IMR-90 (cell line): Measurements from ENCODE around the gene DYRK2.

Experiments
- CEBPB ChIP-seq: IDR thresholded peaks from 2 replicates; pipeline ENCODE4 v1.6.1; 2012; ENCODE audit warnings: low read depth, low read length, improper control_type of control experiment
- CTCF ChIP-seq: conservative IDR thresholded peaks from 2 replicates; pipeline ENCODE4 v1.5.1; 2012; ENCODE audit warnings: mild to moderate bottlenecking, low read depth, low read length, improper control_type of control experiment
- FOS ChIP-seq: fragments of 150-350 bp; IDR thresholded peaks from 2 replicates; pipeline ENCODE4 v1.6.1; 2016; ENCODE audit warnings: low read depth, low read length
- MAFK ChIP-seq: IDR thresholded peaks from 2 replicates; pipeline ENCODE4 v1.6.1; 2012; ENCODE audit warnings: low read depth, low read length, improper control_type of control experiment
- MAZ ChIP-seq: IDR thresholded peaks from 2 replicates; pipeline ENCODE4 v1.6.1; 2012; ENCODE audit warnings: low read depth, mild to moderate bottlenecking, low read length, improper control_type of control experiment, moderate library complexity, borderline replicate concordance
- MXI1 ChIP-seq: IDR thresholded peaks from 2 replicates; pipeline ENCODE4 v1.6.1; 2012; ENCODE audit warnings: low read depth, mild to moderate bottlenecking, low read length, moderate library complexity, borderline replicate concordance
- NFE2L2 ChIP-seq: fragments of 150-350 bp; IDR thresholded peaks from 2 replicates; pipeline ENCODE4 v1.6.1; 2016; ENCODE audit warnings: low read depth, mild to moderate bottlenecking, low read length
- POLR2A ChIP-seq: IDR thresholded peaks from 2 replicates; pipeline ENCODE4 v1.6.1; 2012; ENCODE audit warnings: mild to moderate bottlenecking, low read depth, low read length
- RAD21 ChIP-seq: IDR thresholded peaks from 2 replicates; pipeline ENCODE4 v1.6.1; 2012; ENCODE audit warnings: low read length, improper control_type of control experiment
- RCOR1 ChIP-seq: IDR thresholded peaks from 2 replicates; pipeline ENCODE4 v1.6.1; 2012; ENCODE audit warnings: mild to moderate bottlenecking, low read length, improper control_type of control experiment; ENCODE audit not compliant: insufficient replicate concordance
- RFX5 ChIP-seq: IDR thresholded peaks from 2 replicates; pipeline ENCODE4 v1.8.0; 2012; ENCODE audit warnings: low read depth, mild to moderate bottlenecking, low read length, moderate library complexity
- SMC3 ChIP-seq: fragments of 150-350 bp; IDR thresholded peaks from 2 replicates; pipeline ENCODE4 v1.6.1; 2016; ENCODE audit warnings: low read depth, mild to moderate bottlenecking, antibody characterized with exemption, low read length, moderate library complexity
- TF ChIP-seq, protein P1 (sequence below): fragments of 150-350 bp; IDR thresholded peaks from 2 replicates; pipeline ENCODE4 v1.6.1; 2017; ENCODE audit warnings: mild to moderate bottlenecking, antibody characterized with exemption, low read length, low read depth

DNA sequence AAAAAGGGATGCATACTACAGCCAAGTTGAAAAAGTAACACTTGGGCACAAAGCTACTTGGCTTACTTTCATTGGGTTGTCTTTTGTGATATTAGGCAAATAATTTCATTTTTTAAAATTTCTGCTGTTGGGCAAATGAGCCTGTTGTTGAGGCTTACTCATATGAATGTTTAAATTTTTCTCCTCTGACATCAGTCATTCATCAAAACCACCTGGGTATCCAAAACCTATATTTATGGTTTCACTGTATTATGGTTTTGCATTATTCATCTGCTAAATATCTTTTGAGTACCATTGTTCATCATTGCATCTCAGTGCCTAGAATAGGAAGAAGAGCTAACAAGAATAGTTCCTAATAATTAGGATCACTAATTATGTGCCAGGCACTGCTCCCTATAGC lies 28.1 kb downstream of the DYRK2 start:
- TF ChIP-seq RAD21 (no peak), CTCF (no peak), POLR2A (no peak), MAZ (no peak), NFE2L2 (no peak), MXI1 (no peak), SMC3 (no peak), MAFK (no peak), RFX5 (no peak), RCOR1 (no peak), FOS (no peak), CEBPB (no peak)
- TF ChIP-seq, protein P1, sequence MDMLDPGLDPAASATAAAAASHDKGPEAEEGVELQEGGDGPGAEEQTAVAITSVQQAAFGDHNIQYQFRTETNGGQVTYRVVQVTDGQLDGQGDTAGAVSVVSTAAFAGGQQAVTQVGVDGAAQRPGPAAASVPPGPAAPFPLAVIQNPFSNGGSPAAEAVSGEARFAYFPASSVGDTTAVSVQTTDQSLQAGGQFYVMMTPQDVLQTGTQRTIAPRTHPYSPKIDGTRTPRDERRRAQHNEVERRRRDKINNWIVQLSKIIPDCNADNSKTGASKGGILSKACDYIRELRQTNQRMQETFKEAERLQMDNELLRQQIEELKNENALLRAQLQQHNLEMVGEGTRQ = no peak
